ENCODE measurements around the gene SLC37A2.

- no peak for TF ChIP-seq POLR2A (IDR thresholded peaks at IDR 0.05)
- no peak for TF ChIP-seq CTCF (IDR thresholded peaks at IDR 0.05)
Measured at GRCh38 chr11:125081098-125081798, 18.1 kb downstream of the SLC37A2 start.
